A673 (cell line): ENCODE data around the gene SULT1A1. TPM values are rescaled to one million over a fixed set of nuclear protein-coding genes. Genes with fewer than 3 reads are reported as not detected.

Experiments used
- BruUV-seq: library from RNA; stranded (reverse); fragments of 400-500 nt; replicated peaks from 2 replicates; lab custom pipeline; 2021; lab: Mats Ljungman, UMichigan
- CTCF ChIA-PET: fragments of 300-600 bp; sonication (Branson Sonifier 250); formaldehyde crosslinking; loops from one replicate; lab custom pipeline; 2022; ENCODE audit warnings: antibody characterized with exemption; lab: Charles Lee
- POLR2A ChIA-PET: fragments of 300-600 bp; sonication (Branson Sonifier 250); formaldehyde crosslinking; loops from one replicate; lab custom pipeline; 2022; ENCODE audit warnings: antibody characterized with exemption; ENCODE audit not compliant: low non-redundant PET; lab: Charles Lee
- DNase-seq: peaks from one replicate; pipeline ENCODE4 v3.0.0-alpha.2; 2015; ENCODE audit warnings: low spot score
- H3K27ac ChIP-seq: fragments of 200-600 bp; sonication (generic); 2 replicates; pipeline ENCODE4 v1.5.1; 2016; ENCODE audit warnings: mixed run types, low read depth, mild to moderate bottlenecking, mixed read lengths, antibody characterized with exemption, low read length; ENCODE audit not compliant: poor library complexity, severe bottlenecking
- H3K27me3 ChIP-seq: fragments of 200-600 bp; sonication (generic); replicated peaks from 2 replicates; pipeline ENCODE4 v1.6.1; 2017; ENCODE audit warnings: mixed run types, low read depth, mild to moderate bottlenecking, mixed read lengths, antibody characterized with exemption, low read length; ENCODE audit not compliant: insufficient read depth, poor library complexity
- H3K36me3 ChIP-seq: fragments of 200-600 bp; sonication (generic); 2 replicates; pipeline ENCODE4 v1.6.1; 2016; ENCODE audit warnings: mixed run types, mild to moderate bottlenecking, mixed read lengths, antibody characterized with exemption, low read length; ENCODE audit not compliant: insufficient read depth, poor library complexity, severe bottlenecking
- H3K4me1 ChIP-seq: fragments of 200-600 bp; sonication (generic); 2 replicates; pipeline ENCODE4 v1.6.1; 2017; ENCODE audit warnings: mixed run types, mild to moderate bottlenecking, mixed read lengths, antibody characterized with exemption, low read length; ENCODE audit not compliant: insufficient read depth, poor library complexity, severe bottlenecking
- H3K4me3 ChIP-seq: fragments of 200-600 bp; sonication (generic); 2 replicates; pipeline ENCODE4 v1.5.1; 2016; ENCODE audit warnings: low read depth, mixed run types, mild to moderate bottlenecking, mixed read lengths, low read length; ENCODE audit not compliant: poor library complexity, severe bottlenecking
- H3K9me3 ChIP-seq: fragments of 200-600 bp; sonication (generic); 2 replicates; pipeline ENCODE4 v1.6.1; 2016; ENCODE audit warnings: mixed run types, low read depth, mild to moderate bottlenecking, mixed read lengths, antibody characterized with exemption, low read length; ENCODE audit not compliant: poor library complexity, severe bottlenecking
- EZH2 ChIP-seq: fragments of 200-600 bp; sonication (generic); IDR thresholded peaks from 2 replicates; pipeline ENCODE4 v1.6.1; 2017; ENCODE audit warnings: borderline replicate concordance, low read depth, mild to moderate bottlenecking, mixed read lengths, antibody characterized with exemption, low read length; ENCODE audit not compliant: poor library complexity, severe bottlenecking
- intact Hi-C: fragments of 100-400 bp; cut with micrococcal nuclease; formaldehyde crosslinking; loops from one replicate; pipeline ENCODE4 v1.10.0; 2022; ENCODE audit not compliant: unreplicated experiment
- total RNA-seq: library from RNA; stranded (reverse); gene quantifications from 2 replicates; pipeline ENCODE4 v1.2.3, GENCODE V29; 2021
- TF ChIP-seq, protein P1 (sequence below): fragments of 300-800, 200-600 bp; sonication (generic); conservative IDR thresholded peaks from 2 replicates; pipeline ENCODE4 v1.5.1; 2017; ENCODE audit warnings: low read depth, mild to moderate bottlenecking, antibody characterized with exemption, low read length, moderate library complexity, mixed read lengths

The SULT1A1 gene
- total RNA-seq, 1 experiment from 2014 or later, result 8.9 TPM

DNA sequence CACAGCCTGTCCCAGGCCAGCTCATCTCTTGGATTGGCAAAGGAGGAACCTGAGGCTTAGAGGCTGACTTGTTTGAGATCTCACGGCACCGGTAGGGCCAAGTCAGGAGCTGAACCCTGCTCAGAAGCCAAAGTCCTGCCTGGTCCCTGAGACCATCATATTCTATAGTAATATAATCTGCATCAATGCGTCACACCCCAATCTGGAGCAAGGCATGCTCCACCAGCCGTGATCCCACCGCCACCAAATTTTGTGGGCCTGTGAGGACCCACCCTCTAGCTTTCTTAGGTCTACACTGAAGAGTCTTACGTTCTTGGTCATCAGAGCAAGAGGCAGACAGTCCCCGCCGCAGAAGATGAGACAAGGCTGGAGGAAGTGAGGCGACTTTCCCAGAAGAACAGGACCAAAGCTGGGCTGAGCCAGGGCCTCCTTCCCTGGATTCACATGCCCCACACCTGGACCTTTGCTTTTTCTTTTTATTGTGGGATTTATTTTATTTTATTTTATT lies 2.7 kb downstream of the SULT1A1 start:
- ChIA-PET POLR2A (no interaction called here), CTCF (no interaction called here)
- H3K36me3 ChIP-seq, result no peaks in the 10 kb centered on the region
- no peak overlapping the region for H3K4me3 ChIP-seq
- BruUV-seq, result no TSS peak
- TF ChIP-seq EZH2, result no peak
- TF ChIP-seq, protein P1, sequence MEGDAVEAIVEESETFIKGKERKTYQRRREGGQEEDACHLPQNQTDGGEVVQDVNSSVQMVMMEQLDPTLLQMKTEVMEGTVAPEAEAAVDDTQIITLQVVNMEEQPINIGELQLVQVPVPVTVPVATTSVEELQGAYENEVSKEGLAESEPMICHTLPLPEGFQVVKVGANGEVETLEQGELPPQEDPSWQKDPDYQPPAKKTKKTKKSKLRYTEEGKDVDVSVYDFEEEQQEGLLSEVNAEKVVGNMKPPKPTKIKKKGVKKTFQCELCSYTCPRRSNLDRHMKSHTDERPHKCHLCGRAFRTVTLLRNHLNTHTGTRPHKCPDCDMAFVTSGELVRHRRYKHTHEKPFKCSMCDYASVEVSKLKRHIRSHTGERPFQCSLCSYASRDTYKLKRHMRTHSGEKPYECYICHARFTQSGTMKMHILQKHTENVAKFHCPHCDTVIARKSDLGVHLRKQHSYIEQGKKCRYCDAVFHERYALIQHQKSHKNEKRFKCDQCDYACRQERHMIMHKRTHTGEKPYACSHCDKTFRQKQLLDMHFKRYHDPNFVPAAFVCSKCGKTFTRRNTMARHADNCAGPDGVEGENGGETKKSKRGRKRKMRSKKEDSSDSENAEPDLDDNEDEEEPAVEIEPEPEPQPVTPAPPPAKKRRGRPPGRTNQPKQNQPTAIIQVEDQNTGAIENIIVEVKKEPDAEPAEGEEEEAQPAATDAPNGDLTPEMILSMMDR, result no peak
- no peak overlapping the region for H3K27ac ChIP-seq
- intact Hi-C loops, result no loop called here
- no peaks in the 10 kb centered on the region for H3K9me3 ChIP-seq
- no peaks in the 10 kb centered on the region for H3K4me1 ChIP-seq
- no peaks in the 10 kb centered on the region for H3K27me3 ChIP-seq
- no peak for DNase-seq

DNA sequence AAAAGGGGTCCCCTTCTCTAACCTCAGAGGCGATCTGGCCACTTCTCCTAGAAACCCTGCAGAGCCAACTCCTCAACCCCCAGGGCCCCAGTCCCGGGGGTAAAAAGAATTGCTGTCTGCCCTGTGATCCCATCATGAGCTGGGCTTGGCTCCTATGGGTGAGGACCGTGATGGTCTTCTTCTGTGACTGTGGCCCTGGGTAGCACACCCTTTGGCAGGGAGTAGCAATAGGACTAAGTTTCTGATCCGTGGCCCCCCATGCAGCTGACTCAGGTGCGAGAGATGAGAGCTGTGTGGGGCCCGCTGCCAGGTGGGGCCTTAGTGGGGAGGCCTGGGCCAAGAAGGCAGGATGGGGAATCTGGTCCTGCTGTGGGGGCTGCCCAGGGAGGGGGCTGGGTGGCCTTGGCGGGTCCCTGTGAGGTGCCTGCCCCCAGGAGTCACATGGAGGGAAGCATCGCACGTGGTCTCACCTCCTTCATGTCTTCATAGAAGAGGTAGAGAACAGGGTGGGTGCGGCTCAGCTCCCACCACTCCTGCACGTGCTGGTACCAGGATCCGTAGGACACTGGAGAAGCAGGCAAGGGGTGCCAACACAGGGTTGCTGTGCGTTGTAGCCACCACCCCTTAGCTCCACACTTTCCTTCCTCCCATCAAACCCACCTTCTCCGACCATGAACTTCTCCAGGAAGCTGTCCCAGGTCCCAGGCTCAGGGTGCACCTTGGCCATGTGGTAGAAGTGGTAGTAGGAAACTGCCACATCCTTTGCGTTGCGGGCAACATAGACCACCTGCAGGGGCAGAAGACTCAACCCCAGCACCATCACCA lies 3.3 kb downstream of the SULT1A1 start:
- Histone ChIP-seq H3K27ac (no peak overlapping the region), H3K36me3 (no peaks in the 10 kb centered on the region), H3K27me3 (no peaks in the 10 kb centered on the region), H3K9me3 (no peaks in the 10 kb centered on the region), H3K4me1 (no peaks in the 10 kb centered on the region), H3K4me3 (no peak overlapping the region)
- intact Hi-C loops, result no loop called here
- BruUV-seq, result no TSS peak
- ChIA-PET CTCF (no interaction called here), POLR2A (no interaction called here)
- no peak for DNase-seq
- TF ChIP-seq EZH2, result no peak
- TF ChIP-seq, protein P1, result no peak

DNA sequence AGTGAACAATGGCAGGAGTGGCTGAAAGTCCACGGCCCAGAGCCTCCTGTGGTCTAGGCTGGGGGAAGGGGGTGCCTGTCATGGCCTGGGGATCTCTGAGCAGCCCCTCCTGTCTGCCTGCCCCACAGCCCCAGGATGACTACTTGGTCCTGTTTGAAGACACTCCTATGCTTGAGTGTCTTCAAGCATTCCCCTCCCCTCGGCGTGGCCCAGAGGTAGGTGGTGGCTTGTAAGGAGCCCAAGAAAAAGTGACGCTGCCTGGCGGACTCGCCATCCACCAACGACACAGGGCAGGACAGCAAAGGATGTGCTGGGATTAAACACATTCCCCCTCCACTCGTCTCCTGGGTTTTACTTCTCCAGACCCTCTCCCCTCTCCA lies 5.7 kb downstream of the SULT1A1 start:
- H3K4me3 ChIP-seq, result no peak overlapping the region
- intact Hi-C loops, result no loop called here
- H3K9me3 ChIP-seq, result no peaks in the 10 kb centered on the region
- ChIA-PET CTCF (no interaction called here), POLR2A (no interaction called here)
- no peaks in the 10 kb centered on the region for H3K4me1 ChIP-seq
- no peaks in the 10 kb centered on the region for H3K27me3 ChIP-seq
- TF ChIP-seq EZH2, result no peak
- TF ChIP-seq, protein P1, result no peak
- no TSS peak for BruUV-seq
- H3K27ac ChIP-seq, result no peak overlapping the region
- DNase-seq, result no peak
- no peaks in the 10 kb centered on the region for H3K36me3 ChIP-seq
